GM19438 (cell line): ENCODE data around the gene CNOT9.
"Not testable (repeated sequence)": the region's sequence is repeated elsewhere in the genome, so short reads cannot be mapped to it uniquely, and the experiment has no call there.

Experiments used
- ATAC-seq: cut with Tn5 transposase; IDR thresholded peaks from one replicate; pipeline ENCODE4 v1.9.1; 2021; ENCODE audit warnings: low read depth; ENCODE audit not compliant: unreplicated experiment

CNOT9 gene, protein sequence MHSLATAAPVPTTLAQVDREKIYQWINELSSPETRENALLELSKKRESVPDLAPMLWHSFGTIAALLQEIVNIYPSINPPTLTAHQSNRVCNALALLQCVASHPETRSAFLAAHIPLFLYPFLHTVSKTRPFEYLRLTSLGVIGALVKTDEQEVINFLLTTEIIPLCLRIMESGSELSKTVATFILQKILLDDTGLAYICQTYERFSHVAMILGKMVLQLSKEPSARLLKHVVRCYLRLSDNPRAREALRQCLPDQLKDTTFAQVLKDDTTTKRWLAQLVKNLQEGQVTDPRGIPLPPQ

DNA sequence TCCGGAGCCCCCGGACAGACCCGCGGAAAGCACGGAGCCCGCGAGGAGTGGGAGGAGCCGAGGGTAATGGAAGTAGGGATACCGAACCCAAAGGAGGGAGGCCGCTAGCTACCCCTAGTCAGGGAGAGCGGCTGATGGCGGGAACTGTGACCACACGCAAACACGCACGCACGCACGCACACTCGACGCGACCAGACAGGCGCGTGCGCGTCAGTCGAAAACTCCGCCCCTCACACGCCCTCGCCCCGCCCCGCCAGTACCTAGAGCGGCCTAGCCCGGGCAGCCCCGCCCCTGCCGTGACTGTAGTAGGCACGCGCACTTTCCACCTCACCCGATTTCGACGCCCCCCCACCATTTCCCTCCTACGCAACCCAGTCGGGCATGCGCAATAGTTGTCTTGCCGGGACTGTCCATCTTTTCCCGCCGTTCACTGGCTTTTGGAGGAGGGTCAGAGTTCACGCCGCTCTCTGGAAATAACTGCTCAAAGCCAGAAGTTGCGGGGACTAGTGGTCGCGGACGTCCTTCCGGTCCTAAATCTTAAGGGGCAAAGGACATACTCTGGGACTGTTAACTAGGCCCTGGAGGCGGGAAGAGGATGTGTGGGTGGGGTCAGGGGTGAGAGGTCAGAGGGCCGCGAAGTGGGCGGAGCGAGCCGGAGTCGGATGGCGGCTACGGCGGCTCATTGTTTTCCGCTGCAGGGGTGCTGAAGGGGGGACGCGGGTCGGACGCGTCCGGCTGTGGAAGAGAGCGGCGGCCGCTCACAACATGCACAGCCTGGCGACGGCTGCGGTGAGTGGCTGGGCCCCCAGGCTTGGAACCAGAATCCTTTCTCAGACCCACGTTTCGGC is at the start of gene CNOT9, which contains the start of gene USP37:
CNOT9 (plus strand) TSS at position 650 of the 848 bp plus-strand sequence; CDS start at position 766, 116 bp downstream.
USP37 (minus strand) TSS at position 162 of the 848 bp plus-strand sequence. CDS start 9,698 bp downstream, outside the sequence.
- ATAC-seq = peak; percentile 72

DNA sequence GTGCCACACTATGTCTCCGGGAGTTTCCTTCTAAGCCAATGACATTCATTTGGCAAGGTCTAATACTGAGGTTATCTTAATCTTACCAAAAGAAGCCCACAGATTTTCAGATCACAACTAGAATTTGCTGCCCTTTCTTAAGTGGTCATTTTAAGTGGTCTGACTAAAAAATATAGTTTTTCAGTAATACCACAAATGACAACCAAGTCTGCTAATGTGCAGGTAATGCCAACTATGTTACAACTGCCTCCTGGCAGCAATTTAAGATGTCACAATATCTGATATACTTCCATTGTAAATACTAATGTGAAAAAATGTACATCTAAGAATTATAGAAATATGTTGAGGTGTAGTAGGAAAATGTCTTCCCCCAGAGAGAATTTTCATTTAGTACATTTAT is 49.8 kb upstream of the CNOT9 start:
- no peak for ATAC-seq

DNA sequence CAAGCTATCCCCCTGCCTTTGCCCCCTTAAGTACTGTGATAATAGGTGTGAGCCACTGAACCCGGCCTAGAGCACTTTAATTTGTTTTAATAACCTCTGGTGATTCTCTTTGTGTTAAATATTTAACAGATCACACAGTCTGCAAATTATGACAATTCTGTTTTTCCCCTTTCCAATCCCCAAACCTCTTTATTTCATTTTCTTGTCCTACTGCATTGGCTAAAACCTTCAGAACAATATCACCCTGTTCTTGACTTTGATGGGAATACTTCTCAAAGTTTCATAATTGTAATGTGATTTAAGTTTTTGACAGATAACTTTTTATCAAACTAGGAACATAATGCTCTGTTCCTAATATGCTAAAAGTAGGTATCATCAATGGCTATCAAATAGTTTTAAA is 45.0 kb upstream of the CNOT9 start:
- ATAC-seq = no peak

DNA sequence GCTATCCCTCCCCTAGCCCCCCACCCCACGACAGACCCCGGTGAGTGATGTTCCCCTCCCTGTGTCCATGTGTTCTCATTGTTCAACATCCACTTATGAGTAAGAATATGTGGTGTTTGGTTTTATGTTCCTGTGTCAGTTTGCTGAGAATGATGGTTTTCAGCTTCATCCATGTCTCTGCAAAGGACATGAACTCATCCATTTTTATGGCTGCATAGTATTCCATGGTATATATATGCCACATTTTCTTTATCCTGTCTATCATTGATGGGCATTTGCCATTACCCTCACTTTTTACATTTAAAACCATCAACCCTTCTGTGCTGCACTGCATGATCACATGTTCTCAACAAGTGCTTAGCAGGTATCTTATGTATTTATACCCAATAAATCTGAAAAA is 40.2 kb upstream of the CNOT9 start:
- not testable (repeated sequence) for ATAC-seq

DNA sequence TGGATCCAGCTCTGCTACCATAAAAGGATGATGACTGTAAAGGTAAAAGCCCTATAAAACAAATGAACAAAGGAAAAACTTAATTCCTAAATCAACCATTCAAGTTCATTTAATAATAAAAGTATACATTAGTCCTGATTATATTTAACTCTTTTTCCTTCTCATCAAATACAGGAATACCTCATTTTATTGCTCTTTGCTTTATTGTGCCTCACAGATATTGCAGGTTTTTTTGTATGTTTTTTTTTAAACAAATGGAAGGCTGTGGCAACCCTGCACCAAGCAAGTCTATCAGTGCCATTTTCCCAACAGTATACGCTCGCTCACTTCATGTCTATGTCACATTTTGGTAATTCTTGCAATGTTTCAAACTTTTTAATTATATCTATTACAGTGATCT is 38.6 kb upstream of the CNOT9 start:
- ATAC-seq = no peak

DNA sequence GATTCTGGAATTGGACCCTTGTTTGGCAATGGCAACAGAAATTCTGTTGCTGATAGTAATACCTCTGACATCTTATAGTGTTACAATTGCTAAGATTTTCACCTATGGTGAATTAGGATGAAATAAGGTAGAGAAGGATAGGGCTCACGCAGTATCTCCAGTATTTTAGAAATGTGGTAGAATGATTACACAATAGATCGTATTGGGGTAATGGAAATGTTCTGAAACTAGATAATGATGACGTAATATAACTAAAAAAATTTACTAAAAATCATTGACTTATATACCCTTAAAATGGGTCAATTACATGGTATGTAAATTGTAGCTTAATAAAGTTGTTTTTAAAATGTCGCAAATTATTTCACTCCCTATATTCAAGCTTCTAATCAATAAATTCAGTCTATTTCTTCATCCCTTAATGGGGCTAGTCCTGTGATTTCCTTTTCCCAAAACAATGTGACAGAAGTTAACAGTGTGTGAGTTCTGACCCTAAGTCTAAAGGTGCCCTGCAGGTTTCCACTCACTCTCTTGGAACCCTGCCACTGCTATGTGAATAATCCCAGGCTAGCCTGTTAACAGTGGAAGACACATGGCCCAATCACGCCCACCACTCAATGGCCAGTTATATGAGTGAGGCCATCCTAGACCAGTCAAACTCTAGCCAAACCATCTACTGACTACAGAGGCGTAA is 31.7 kb upstream of the CNOT9 start:
- no peak for ATAC-seq

DNA sequence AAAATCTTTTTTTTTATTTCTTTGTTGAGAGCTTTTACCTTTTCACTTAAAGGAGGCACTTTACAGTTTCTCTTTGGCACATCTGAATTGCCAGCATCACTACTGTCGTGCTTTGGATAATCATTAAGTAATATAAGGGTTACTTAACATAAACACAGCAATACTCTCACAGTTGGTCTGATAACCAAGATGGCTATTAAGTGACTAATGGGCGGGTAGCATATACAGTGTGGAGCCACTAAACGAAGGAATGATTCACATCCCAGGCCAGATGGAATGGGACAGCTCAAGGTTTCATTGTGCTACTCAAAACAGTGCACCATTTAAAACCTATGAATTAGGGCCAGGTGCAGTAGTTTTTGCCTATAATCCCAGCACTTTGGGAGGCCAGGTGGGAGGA is 28.6 kb upstream of the CNOT9 start:
- no peak for ATAC-seq

DNA sequence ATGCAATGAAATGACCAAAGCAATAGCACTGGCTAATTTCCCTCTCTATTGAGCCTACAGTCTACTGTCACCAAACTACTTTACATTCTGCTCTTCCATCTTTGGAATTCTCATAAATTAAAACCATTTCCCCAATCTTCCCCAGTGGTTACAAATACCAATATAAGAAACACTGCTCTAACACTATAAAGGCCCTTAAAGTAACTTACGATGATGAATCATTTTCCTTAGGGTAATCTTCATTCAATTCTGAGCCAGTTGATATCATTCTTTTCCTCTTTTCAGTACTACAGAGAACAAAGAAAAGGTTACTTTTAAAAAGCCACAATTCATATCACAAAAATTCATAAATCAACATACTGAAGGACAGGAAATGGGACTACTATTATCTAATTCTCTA is 22.6 kb upstream of the CNOT9 start:
- no peak for ATAC-seq

DNA sequence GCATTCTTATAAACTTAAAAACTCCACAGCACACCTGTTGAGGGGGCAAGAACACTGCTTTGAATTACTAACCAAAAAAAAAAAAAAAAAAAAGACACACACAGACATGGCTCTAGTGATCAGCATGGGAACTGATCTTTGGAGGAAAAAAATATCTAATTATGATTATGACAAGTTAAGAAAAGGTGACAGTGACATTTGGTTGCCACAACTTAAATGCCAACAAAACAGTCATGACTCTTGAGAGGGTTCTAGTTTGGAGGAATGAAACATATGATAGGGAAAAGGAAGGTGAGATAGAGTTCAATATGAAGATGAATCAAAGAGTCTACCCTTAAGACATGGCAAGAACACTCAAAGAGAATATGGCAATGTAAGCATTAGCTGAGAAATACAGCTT is 21.1 kb upstream of the CNOT9 start:
- no peak for ATAC-seq

DNA sequence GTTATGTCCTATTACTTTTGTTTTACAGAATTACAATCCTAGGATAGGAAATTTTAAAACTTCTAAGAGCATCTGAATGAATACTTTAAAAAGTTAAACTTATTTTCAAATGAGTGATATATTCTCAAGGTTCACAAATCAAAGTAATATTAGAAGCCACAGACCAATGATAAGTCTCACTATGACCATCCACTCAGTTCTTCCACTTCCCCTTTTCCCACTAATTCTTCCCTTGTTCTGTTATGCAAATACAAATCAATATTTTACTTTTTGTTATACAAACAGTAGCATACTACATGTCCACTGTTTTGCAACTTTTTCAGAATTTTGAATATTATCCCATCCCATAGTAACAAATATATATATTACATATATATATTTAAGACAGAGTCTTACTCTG is 20.7 kb upstream of the CNOT9 start:
- no peak for ATAC-seq

DNA sequence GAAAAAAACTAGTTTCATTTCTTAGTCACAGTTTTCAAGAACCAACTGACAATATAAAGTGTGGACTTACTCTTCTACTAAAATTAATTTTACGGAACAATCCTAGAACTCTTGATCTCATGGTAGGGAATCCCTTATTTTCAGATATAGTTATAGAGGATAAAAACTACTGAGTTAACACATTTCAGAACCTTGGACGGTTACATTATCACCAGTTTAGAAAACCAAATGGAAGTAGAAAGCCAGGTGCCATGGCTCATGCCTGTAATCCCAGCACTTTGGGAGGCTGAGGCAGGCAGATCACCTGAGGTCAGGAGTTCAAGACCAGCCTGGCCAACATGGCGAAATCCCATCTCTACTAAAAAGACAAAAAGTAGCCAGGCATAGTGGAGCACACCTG is 14.4 kb upstream of the CNOT9 start:
- ATAC-seq = not testable (repeated sequence)

DNA sequence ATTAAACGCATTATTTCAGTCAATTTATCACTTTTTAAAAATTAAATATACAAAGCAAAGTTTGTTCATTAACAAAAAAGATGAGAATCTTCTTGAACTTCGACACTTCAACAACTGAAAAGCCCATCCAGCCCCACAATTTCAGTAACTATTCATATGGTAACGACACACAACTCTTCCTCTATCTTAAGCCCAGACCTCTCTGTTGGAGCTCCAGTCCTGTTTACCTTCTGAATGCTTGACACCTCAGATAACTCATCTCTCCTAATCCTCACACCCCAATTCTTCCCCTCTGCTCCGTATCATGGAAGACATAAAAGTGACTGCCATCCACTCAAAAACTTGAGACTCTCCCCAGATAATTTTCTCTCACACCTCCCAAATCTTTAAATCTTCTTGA is 13.1 kb upstream of the CNOT9 start:
- no peak for ATAC-seq

DNA sequence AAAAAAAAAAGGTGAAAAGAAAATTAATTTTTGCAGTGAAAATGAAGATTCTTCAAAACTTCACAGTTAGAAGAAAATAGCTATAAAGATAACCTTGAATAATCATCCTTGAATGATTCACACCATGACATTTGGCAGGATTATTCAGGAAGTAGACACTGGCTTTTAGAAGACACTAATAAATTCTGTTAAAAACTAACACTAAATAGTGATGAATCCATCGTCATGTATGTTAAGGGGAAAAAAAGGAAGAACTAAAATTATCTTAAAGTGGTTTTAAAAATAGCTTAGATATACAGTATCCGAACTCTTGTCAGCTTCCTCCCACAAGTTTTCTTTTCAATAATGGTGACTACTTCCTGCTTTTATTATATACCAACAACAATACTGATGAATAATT is 10.7 kb upstream of the CNOT9 start:
- no peak for ATAC-seq

DNA sequence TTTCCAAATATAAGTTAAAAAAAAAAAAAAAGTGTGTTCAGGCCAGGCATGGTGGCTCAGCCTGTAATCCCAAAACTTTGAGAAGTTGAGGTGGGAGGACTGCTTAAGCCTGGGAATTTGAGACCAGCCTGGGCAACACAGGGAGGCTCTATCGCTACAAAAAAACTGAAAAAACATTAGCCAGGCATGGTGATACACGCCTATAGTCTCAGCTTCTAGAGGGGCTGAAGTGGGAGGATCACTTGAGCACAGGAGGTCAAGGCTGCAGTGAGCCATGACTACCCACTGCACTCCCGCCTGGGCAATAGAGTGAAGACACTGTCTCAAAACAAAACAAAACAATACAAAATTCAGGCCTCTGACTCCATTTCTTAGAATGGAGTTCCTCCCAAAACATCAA is 9.7 kb upstream of the CNOT9 start:
- no peak for ATAC-seq

DNA sequence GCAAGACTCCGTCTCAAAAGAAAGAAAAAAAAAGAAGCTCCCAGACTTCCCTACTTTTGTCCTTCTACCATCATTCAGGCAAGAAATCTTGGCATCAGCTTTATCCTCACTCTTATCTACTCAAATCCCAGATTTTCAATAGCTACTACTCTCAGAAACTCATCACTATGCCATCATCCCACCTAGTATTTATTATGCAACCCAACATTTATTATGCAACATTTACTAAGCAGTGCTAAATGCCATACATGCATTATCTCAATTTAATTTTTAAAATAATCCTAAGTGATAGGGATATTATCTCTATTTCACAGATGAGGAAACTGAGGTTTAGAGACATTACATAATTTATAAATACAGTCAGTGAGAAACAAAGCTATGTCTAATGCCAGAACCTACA is 4.6 kb upstream of the CNOT9 start:
- no peak for ATAC-seq

DNA sequence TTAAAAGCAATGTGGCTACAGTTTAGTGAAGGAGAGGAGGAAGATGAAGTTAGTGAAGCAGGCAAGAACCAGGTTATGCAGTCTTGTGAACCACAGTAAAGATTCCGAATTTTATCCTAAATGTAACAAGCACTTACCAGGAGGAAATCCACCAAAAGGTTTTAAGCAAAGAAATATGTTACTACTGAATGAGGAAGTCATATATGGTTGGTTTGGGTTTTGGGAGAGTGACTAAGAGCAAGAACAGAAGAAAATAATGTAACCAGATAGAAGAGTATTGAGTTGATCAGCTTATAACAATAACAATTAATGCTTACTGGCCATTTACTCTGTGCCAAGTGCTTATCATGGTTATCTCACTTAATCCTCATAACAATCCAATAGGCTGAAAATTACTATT is 2.3 kb upstream of the CNOT9 start:
- no peak for ATAC-seq

DNA sequence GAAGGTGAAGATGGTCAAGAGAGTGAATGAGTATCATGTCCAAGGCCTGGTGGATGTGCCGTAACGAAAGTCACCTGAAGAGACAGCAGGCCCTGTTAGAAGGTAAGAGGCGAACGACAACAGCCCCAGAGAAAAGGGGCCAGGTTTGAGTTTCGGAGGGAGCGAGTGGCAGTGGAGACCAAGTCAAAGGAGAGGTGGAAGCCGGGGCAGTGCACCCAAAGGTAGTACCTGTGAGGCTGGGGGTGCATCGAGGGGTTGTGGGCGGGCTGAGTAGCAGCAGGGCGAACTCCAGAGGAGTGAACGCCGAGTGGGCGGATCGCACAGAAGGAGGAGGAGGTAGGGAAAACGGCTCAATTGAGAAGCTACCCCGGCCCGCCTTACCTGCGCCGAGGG is 846 bp upstream of the CNOT9 start:
- peak; percentile 38 for ATAC-seq

DNA sequence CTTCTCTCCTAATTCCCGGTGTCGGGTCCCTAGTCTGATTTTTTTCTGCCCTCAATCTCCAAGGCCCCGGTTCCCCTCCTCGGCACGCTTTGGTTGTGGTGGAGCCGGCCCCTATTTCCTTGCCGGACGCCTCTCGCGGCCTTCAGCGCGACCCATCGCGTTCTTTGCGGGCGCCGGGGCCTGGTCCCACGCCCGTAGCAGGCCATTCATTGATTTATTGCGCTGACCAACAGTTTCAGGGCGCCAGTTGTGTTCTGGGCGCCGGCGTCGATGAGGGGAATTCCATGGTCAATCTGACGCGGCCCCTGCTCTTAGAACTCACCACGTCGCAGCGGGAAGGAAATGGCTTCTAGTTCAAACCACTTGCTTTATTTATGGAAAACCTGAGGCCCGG is 396 bp downstream of the CNOT9 start:
- ATAC-seq = peak; percentile 19

DNA sequence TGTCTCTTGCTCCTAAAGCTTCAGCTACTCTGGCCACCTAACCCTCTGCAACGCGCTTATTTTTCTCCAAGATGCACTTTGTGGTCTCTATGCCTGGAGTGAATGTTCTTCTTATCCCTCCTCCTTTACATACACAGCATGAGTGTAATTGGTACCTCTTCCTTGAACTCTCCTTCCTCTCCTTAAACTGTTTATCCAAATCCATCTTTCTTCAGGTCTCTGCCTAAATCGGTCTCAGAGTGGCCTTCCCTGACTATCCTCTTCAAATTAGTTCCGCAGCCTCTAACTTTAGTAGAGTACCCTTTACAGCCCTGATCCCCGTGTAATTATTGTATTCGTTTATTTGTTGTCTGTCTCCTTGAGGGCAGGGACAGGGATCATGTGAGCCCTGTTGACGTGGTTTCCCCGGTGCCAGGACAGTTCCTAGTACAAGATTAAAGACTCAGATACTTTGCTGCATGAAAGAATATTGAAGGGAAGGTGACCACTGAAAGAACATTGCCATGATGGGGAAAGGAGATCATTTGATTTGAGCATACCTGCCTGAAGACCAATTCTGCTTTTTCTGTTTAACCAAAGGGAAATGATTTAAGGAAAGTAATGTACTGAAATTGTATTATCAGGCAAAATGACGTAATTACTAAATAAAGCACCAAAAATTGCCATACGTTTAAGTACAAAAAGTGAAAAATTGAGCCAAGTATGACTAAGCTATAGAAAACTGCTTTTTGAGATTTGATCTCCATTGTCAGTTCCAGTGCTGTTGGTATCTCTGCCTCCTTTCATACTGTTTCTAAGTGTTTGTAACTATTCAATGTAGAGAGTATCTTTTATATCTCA is 1.2 kb downstream of the CNOT9 start:
- ATAC-seq = no peak

DNA sequence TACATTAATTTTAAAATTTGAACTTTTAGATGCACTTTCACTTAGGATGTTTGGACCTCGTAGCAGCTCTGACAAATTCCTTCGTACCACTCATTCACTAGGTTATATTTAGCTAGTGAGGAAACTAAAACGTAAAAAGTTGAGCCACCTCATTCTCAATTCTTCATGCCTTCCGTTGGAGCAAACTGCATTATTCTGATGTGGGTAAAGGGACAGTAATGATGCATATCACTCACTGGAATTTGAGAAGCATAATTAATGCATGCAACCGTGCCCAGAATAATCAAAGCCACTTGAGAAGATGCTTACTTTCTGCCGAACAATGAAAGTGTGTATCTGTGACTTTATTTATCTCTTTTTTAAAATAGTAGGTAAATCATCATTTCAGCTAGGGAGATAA is 2.2 kb downstream of the CNOT9 start:
- ATAC-seq = no peak
